GM19240 (cell line): ENCODE measurements around the gene IGF1R.
"Not testable (repeated sequence)": the region's sequence is repeated elsewhere in the genome, so short reads cannot be mapped to it uniquely, and the experiment has no call there.

Source experiments
- DNase-seq: peaks from one replicate; pipeline ENCODE4 v3.0.0; 2011; ENCODE audit warnings: low spot score; ENCODE audit not compliant: insufficient read length

Gene IGF1R

GRCh38 chr15:98647774-98648653 lies at the start of gene IGF1R:
Gene IGF1R, plus strand, starts transcription at chr15:98648539. Its CDS starts 1,043 bp downstream, at chr15:98649582.
- DNase-seq, result peak; percentile 67

- peak; percentile 42 for DNase-seq
Observed at GRCh38 chr15:98599909-98600691, 48.2 kb upstream of the IGF1R start.

GRCh38 chr15:98604983-98605382 lies 43.4 kb upstream of the IGF1R start:
- no peak for DNase-seq

- DNase-seq, result no peak
Observed at GRCh38 chr15:98609144-98609852, 39.0 kb upstream of the IGF1R start.

- DNase-seq, result no peak
Observed at GRCh38 chr15:98610991-98611390, 37.3 kb upstream of the IGF1R start.

GRCh38 chr15:98611808-98612207 lies 36.5 kb upstream of the IGF1R start:
- no peak for DNase-seq

GRCh38 chr15:98612490-98613110 lies 35.7 kb upstream of the IGF1R start:
- no peak for DNase-seq

- DNase-seq, result no peak
Observed at GRCh38 chr15:98614681-98615080, 33.7 kb upstream of the IGF1R start.

- DNase-seq, result no peak
Observed at GRCh38 chr15:98616397-98616796, 31.9 kb upstream of the IGF1R start.

- no peak for DNase-seq
Observed at GRCh38 chr15:98617328-98617980, 30.9 kb upstream of the IGF1R start.

- DNase-seq, result not testable (repeated sequence)
Observed at GRCh38 chr15:98618576-98618975, 29.8 kb upstream of the IGF1R start.

- no peak for DNase-seq
Observed at GRCh38 chr15:98620020-98620419, 28.3 kb upstream of the IGF1R start.

- DNase-seq, result no peak
Observed at GRCh38 chr15:98621021-98621420, 27.3 kb upstream of the IGF1R start.

- DNase-seq, result no peak
Observed at GRCh38 chr15:98625614-98626013, 22.7 kb upstream of the IGF1R start.

- DNase-seq, result no peak
Observed at GRCh38 chr15:98626153-98626552, 22.2 kb upstream of the IGF1R start.

- DNase-seq, result no peak
Observed at GRCh38 chr15:98628216-98628615, 20.1 kb upstream of the IGF1R start.

- no peak for DNase-seq
Observed at GRCh38 chr15:98635848-98636247, 12.5 kb upstream of the IGF1R start.

GRCh38 chr15:98643115-98643514 lies 5.2 kb upstream of the IGF1R start:
- DNase-seq, result no peak

GRCh38 chr15:98646546-98647025 lies 1.8 kb upstream of the IGF1R start:
- DNase-seq, result no peak

- DNase-seq, result peak; percentile 43
Observed at GRCh38 chr15:98647026-98647773, 1.1 kb upstream of the IGF1R start.
